ENCODE results near the gene MOB1B. TPM values are rescaled to one million over a fixed set of nuclear protein-coding genes. Genes with fewer than 3 reads are reported as not detected.

The MOB1B gene
- total RNA-seq, 4 donors from 2014 or later: 8.6 to 14.6 (median 12.2) TPM

- 93% methylated on average over 3 of the region's 3 CpGs for WGBS, 2 donors
- intact Hi-C loops (cut with DNase I; ENCODE audit: low total_unique reads): no loop called here
- H3K4me3 ChIP-seq (ENCODE audit: low read depth, poor library complexity, severe bottlenecking): no peak overlapping the region
- TF ChIP-seq, protein P1, sequence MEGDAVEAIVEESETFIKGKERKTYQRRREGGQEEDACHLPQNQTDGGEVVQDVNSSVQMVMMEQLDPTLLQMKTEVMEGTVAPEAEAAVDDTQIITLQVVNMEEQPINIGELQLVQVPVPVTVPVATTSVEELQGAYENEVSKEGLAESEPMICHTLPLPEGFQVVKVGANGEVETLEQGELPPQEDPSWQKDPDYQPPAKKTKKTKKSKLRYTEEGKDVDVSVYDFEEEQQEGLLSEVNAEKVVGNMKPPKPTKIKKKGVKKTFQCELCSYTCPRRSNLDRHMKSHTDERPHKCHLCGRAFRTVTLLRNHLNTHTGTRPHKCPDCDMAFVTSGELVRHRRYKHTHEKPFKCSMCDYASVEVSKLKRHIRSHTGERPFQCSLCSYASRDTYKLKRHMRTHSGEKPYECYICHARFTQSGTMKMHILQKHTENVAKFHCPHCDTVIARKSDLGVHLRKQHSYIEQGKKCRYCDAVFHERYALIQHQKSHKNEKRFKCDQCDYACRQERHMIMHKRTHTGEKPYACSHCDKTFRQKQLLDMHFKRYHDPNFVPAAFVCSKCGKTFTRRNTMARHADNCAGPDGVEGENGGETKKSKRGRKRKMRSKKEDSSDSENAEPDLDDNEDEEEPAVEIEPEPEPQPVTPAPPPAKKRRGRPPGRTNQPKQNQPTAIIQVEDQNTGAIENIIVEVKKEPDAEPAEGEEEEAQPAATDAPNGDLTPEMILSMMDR (IDR thresholded peaks at IDR 0.05): no peak
- no peak for TF ChIP-seq POLR2A (IDR thresholded peaks at IDR 0.05)
- no peak for DNase-seq (ENCODE audit: low spot score in 2 of 2)
These were observed 74.1 kb downstream of the MOB1B start for GRCh38 chr4:70976252-70976651.

DNA sequence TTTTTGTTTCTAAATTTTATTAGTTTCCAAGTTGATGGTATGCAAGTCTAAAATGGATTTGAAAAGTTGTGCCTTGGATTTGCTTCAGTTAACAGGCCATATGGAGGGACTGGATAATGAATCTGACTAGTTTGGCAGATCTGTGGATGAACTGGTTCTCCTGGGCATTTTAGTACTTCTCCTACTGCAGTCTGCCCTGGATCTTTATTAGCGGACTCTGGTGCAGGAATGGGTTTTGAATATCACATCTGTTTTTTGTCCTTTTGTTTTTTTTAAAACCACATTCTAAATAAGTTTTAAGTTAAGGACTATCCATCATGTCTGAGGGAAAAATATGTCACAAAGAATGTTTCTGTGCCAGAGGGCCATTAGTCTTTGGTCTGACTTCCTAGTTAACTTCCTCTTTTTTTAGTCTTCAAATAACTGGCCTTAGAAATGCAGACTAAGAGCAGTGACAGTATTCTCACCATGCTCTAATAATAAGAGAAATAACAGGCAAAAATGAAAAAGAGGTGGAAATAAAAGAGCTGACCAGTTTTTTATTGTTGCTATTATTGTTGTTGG, 77.4 kb downstream of the MOB1B start:
- DNase-seq (ENCODE audit: low spot score in 2 of 2): no peak
- 88 to 91% methylated on average over 1 of the region's 1 CpG for WGBS, 2 donors
- TF ChIP-seq, protein P1 (IDR thresholded peaks at IDR 0.05): no peak
- no peak for TF ChIP-seq POLR2A (IDR thresholded peaks at IDR 0.05)
- intact Hi-C loops (cut with DNase I; ENCODE audit: low total_unique reads): no loop called here
- H3K4me3 ChIP-seq (ENCODE audit: low read depth, poor library complexity, severe bottlenecking): no peak overlapping the region

DNA sequence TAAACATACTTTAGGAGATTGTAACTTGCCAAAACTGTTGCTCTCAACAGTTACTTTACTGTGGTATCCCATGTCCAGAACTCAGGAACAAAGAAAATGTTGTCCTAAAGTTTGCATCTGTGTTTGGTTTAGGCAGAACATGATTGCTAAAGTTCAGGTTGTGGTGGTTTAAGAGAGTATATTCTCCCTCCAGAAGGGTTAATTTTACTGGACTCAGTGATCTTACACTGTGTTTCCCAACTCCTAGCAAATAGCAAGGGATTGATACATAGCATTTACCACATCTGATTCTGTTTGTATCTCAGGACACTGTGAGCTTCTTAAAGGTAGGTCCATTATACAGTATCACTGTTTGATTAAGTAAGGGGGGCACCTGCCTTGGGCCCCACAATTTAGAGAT, 78.0 kb downstream of the MOB1B start:
- no peak for TF ChIP-seq POLR2A (IDR thresholded peaks at IDR 0.05)
- TF ChIP-seq, protein P1 (IDR thresholded peaks at IDR 0.05): no peak

GRCh38 chr4:70984106-70984505, 81.9 kb downstream of the MOB1B start:
- intact Hi-C loops (cut with DNase I; ENCODE audit: low total_unique reads): no loop called here
- TF ChIP-seq, protein P1 (IDR thresholded peaks at IDR 0.05): no peak
- TF ChIP-seq POLR2A (IDR thresholded peaks at IDR 0.05): no peak
- no peak overlapping the region for H3K4me3 ChIP-seq (ENCODE audit: low read depth, poor library complexity, severe bottlenecking)
- DNase-seq (ENCODE audit: low spot score in 2 of 2): no peak

More for the DNA sequence above, 78.0 kb downstream of the MOB1B start:
- intact Hi-C loops (cut with DNase I; ENCODE audit: low total_unique reads): no loop called here
- DNase-seq (ENCODE audit: low spot score in 2 of 2): no peak
- no peak overlapping the region for H3K4me3 ChIP-seq (ENCODE audit: low read depth, poor library complexity, severe bottlenecking)

DNA sequence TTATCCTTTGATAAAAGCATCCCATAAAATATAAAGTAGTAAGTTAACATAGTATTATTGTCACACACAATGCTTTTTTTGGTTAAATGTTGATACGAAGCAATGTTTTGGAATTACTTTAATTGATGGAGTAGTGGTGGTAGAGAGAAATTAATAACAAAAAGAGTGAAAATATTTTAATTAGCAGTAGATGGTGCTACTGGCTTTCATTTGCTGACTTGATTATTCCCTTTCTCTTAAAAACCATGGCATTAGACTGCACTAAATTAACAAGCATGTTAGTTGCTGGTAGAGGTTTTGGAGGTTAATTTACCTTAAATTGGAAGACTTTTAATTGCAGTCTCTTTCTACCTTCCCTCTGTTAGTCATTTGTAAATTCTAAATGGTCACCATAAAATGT, 82.4 kb downstream of the MOB1B start:
- TF ChIP-seq, protein P1 (IDR thresholded peaks at IDR 0.05): no peak
- WGBS, 2 donors: 84 to 88% methylated on average over 1 of the region's 1 CpG
- DNase-seq (ENCODE audit: low spot score in 2 of 2): no peak
- no peak overlapping the region for H3K4me3 ChIP-seq (ENCODE audit: low read depth, poor library complexity, severe bottlenecking)
- intact Hi-C loops (cut with DNase I; ENCODE audit: low total_unique reads): no loop called here

DNA sequence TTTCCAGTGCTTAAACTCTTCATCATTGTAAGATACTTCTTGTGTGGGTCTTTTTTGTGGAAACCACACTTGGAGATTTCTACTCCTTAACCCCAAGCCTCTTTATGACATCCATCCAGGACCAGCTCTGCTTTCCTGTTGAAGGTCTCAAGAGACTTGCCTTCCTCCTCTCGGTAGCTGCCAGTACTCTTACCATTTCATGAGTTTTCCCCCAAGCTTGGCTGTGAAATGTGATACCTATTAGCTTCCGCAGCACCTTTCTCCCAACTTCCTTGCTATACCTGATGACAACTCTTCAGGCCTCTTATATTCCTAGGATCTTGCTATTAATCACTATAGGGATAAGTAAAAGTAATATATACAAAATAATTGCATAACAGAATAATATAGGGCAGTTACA, 89.4 kb downstream of the MOB1B start:
- 86 to 93% methylated on average over 2 of the region's 2 CpGs for WGBS, 2 donors
- no peak for DNase-seq (ENCODE audit: low spot score in 2 of 2)
- no peak overlapping the region for H3K4me3 ChIP-seq (ENCODE audit: low read depth, poor library complexity, severe bottlenecking)
- intact Hi-C loops (cut with DNase I; ENCODE audit: low total_unique reads): no loop called here
- TF ChIP-seq, protein P1 (IDR thresholded peaks at IDR 0.05): no peak
- TF ChIP-seq POLR2A (IDR thresholded peaks at IDR 0.05): no peak
